K562 (cell line): ENCODE measurements around the gene SLX4IP.

Experiments
- BCLAF1 ChIP-seq, 2 experiments: fragments of 450-650 bp in 1 of 2; IDR thresholded peaks; 2 replicates each; pipeline ENCODE4 v1.6.1; 2011 to 2017; ENCODE audit warnings: low read depth in 2 of 2, antibody characterized with exemption in 1 of 2, borderline replicate concordance in 1 of 2, low read length in 1 of 2, mild to moderate bottlenecking in 1 of 2, mixed read lengths in 1 of 2; ENCODE audit not compliant: control insufficient read depth in 1 of 2
- CTCF ChIP-seq, 3 experiments: IDR thresholded peaks in 2 of 3; conservative IDR thresholded peaks in 1 of 3; 2 replicates each; pipeline ENCODE4 v1.5.1; 2011 to 2012; ENCODE audit warnings: low read length in 3 of 3, mild to moderate bottlenecking in 3 of 3, control low read depth in 2 of 3, improper control_type of control experiment in 1 of 3, inconsistent platforms in 1 of 3, low read depth in 1 of 3, mixed read lengths in 1 of 3, moderate library complexity in 1 of 3; ENCODE audit not compliant: insufficient read depth in 2 of 3
- EZH2 ChIP-seq: IDR thresholded peaks from 2 replicates; pipeline ENCODE4 v1.6.1; 2012; ENCODE audit warnings: low read depth, mild to moderate bottlenecking, inconsistent platforms, low read length, borderline replicate concordance
- KLF16 ChIP-seq: IDR thresholded peaks from 2 replicates; pipeline ENCODE4 v1.6.1; 2016; ENCODE audit warnings: antibody characterized with exemption
- NFATC3 ChIP-seq: fragments of 450-650 bp; IDR thresholded peaks from 2 replicates; pipeline ENCODE4 v1.6.1; 2017; ENCODE audit warnings: mild to moderate bottlenecking
- POLR2A ChIP-seq: fragments of 450-650 bp; conservative IDR thresholded peaks from 2 replicates; pipeline ENCODE4 v1.6.1; 2016
- PREB ChIP-seq: sonication (generic); formaldehyde crosslinking; IDR thresholded peaks from 2 replicates; pipeline ENCODE4 v1.8.1; 2023; ENCODE audit warnings: mild to moderate bottlenecking, missing genetic modification reagents
- REST ChIP-seq, 2 experiments: fragments of 450-650 bp; formaldehyde crosslinking in 1 of 2; IDR thresholded peaks; 2 replicates each; pipeline versions ENCODE4 v1.4.0 to v1.6.1; 2014 to 2020; ENCODE audit warnings: mild to moderate bottlenecking in 2 of 2, borderline replicate concordance in 1 of 2, low read depth in 1 of 2
- ZNF124 ChIP-seq: sonication (generic); formaldehyde crosslinking; IDR thresholded peaks from 2 replicates; pipeline ENCODE4 v1.8.1; 2022; ENCODE audit warnings: missing genetic modification reagents
- ZNF551 ChIP-seq: fragments of 250-450 bp; sonication (Bioruptor Pico); IDR thresholded peaks from 2 replicates; pipeline ENCODE4 v1.5.0; 2021; ENCODE audit warnings: mild to moderate bottlenecking, moderate library complexity

- no peak for TF ChIP-seq NFATC3
- no peak for TF ChIP-seq EZH2
- TF ChIP-seq CTCF (IDR thresholded peaks at IDR 0.05 in 2 of 3, conservative IDR thresholded peaks at IDR 0.05 in 1 of 3; ENCODE audit: insufficient read depth in 2 of 3, low read depth in 1 of 3, low read length in 3 of 3) = no peak
- TF ChIP-seq BCLAF1 (IDR thresholded peaks at IDR 0.05; ENCODE audit: borderline replicate concordance in 1 of 2, control insufficient read depth in 1 of 2, low read depth in 2 of 2, low read length in 1 of 2) = no peak
- TF ChIP-seq PREB (CRISPR knock-in tag) = no peak
- TF ChIP-seq POLR2A = no peak
- no peak for TF ChIP-seq ZNF124
- no peak for TF ChIP-seq KLF16
- no peak for TF ChIP-seq ZNF551 (CRISPR knock-in tag)
- TF ChIP-seq REST (IDR thresholded peaks at IDR 0.05; ENCODE audit: borderline replicate concordance) = no peak
- no peak for TF ChIP-seq REST (CRISPR knock-in tag; IDR thresholded peaks at IDR 0.05; ENCODE audit: low read depth)
Observed at GRCh38 chr20:10430000-10430466, 5.1 kb upstream of the SLX4IP start.
